MM.1S (cell line): ENCODE results near the gene DMRTB1.

ENCODE experiments used
- DNase-seq: peaks from one replicate; pipeline ENCODE4 v3.0.0-alpha.2; 2015
- H2AFZ ChIP-seq: fragments of 300-600 bp; sonication (generic); 2 replicates; pipeline ENCODE4 v1.6.0; 2016; ENCODE audit warnings: antibody characterized with exemption, low read length
- H3F3A ChIP-seq: fragments of 300-600 bp; sonication (generic); 2 replicates; pipeline ENCODE4 v1.6.1; 2016; ENCODE audit warnings: mild to moderate bottlenecking, antibody characterized with exemption, low read length, moderate library complexity, mixed read lengths; ENCODE audit not compliant: insufficient read depth
- H3K27ac ChIP-seq: fragments of 300-600 bp; sonication (generic); 2 replicates; pipeline ENCODE4 v1.5.1; 2016; ENCODE audit warnings: mild to moderate bottlenecking, low read length
- H3K27me3 ChIP-seq: fragments of 300-600 bp; sonication (generic); replicated peaks from 2 replicates; pipeline ENCODE4 v1.6.0; 2016; ENCODE audit warnings: low read length; ENCODE audit not compliant: insufficient read depth
- H3K36me3 ChIP-seq: fragments of 300-600 bp; sonication (generic); replicated peaks from 2 replicates; pipeline ENCODE4 v1.6.1; 2016; ENCODE audit warnings: mild to moderate bottlenecking, low read length, mixed read lengths; ENCODE audit not compliant: insufficient read depth
- H3K4me1 ChIP-seq: fragments of 300-600 bp; sonication (generic); 2 replicates; pipeline ENCODE4 v1.6.1; 2016; ENCODE audit warnings: low read length, mixed read lengths
- H3K4me2 ChIP-seq: fragments of 300-600 bp; sonication (generic); 2 replicates; pipeline ENCODE4 v1.6.0; 2016; ENCODE audit warnings: low read depth, low read length
- H3K4me3 ChIP-seq: fragments of 300-600 bp; sonication (generic); 2 replicates; pipeline ENCODE4 v1.5.1; 2016; ENCODE audit warnings: low read length, mixed read lengths
- H3K79me2 ChIP-seq: fragments of 300-600 bp; sonication (generic); 2 replicates; pipeline ENCODE4 v1.6.1; 2016; ENCODE audit warnings: mixed run types, low read length, mixed read lengths
- H3K9ac ChIP-seq: fragments of 300-600 bp; sonication (generic); 2 replicates; pipeline ENCODE4 v1.6.1; 2016; ENCODE audit warnings: low read length, mixed read lengths
- H3K9me2 ChIP-seq: fragments of 300-600 bp; sonication (generic); replicated peaks from 2 replicates; pipeline ENCODE4 v1.6.1; 2016; ENCODE audit warnings: mild to moderate bottlenecking, low read length, mixed read lengths; ENCODE audit not compliant: insufficient read depth
- H3K9me3 ChIP-seq: fragments of 300-600 bp; sonication (generic); replicated peaks from 2 replicates; pipeline ENCODE4 v1.6.1; 2016; ENCODE audit warnings: mild to moderate bottlenecking, low read length, mixed read lengths; ENCODE audit not compliant: insufficient read depth
- H4K20me1 ChIP-seq: fragments of 300-600 bp; sonication (generic); 2 replicates; pipeline ENCODE4 v1.6.1; 2016; ENCODE audit warnings: mild to moderate bottlenecking, low read length, moderate library complexity, mixed read lengths; ENCODE audit not compliant: insufficient read depth
- CTCF ChIP-seq: fragments of 300-600 bp; sonication (generic); IDR thresholded peaks from 2 replicates; pipeline ENCODE4 v1.5.1; 2016; ENCODE audit warnings: antibody characterized with exemption, low read length, mixed read lengths
- EZH2 ChIP-seq: fragments of 300-600 bp; sonication (generic); optimal IDR thresholded peaks from 2 replicates; pipeline ENCODE3; 2017; ENCODE audit warnings: low read depth, mild to moderate bottlenecking, antibody characterized with exemption, low read length, mixed read lengths
- EZH2phosphoT487 ChIP-seq: fragments of 300-600 bp; sonication (generic); IDR thresholded peaks from 2 replicates; pipeline ENCODE4 v1.6.1; 2018; ENCODE audit warnings: antibody characterized with exemption, low read length

Gene DMRTB1

DNA sequence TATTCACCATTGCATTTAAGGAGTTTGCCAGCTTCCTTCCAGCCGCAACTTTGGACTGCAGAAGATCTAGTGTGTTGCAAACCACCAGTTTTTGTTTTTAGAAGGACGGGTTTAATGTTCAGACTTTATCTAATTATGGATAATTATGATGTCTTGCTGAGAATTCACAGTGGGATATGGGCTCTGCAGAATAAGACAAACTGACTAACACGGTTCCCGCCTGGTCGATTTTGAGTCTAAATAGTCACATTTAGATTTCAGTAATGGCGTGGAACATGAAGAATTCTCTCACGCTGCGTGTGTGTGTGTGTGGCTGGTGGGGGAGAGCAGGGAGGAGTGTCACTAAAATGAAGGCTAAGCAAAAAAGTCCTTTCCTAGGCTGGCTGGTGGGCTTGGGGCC lies 48.5 kb upstream of the DMRTB1 start:
- Histone ChIP-seq H3K9ac (no peak overlapping the region), H3K4me3 (no peak overlapping the region), H3K9me3 (no peaks in the 10 kb centered on the region), H3K4me2 (no peak overlapping the region), H3K4me1 (no peaks in the 10 kb centered on the region), H3K36me3 (no peaks in the 10 kb centered on the region), H3F3A (no peaks in the 10 kb centered on the region), H3K27me3 (no peaks in the 10 kb centered on the region), H3K79me2 (no peaks in the 10 kb centered on the region), H2AFZ (no peak overlapping the region), H3K27ac (no peak overlapping the region), H4K20me1 (no peaks in the 10 kb centered on the region), H3K9me2 (no peaks in the 10 kb centered on the region)
- TF ChIP-seq CTCF (no peak), EZH2 (no peak), EZH2phosphoT487 (no peak)
- DNase-seq: no peak

- H4K20me1 ChIP-seq: no peaks in the 10 kb centered on the region
- DNase-seq: no peak
- no peaks in the 10 kb centered on the region for H3K36me3 ChIP-seq
- TF ChIP-seq CTCF (no peak), EZH2phosphoT487 (no peak), EZH2 (no peak)
- H2AFZ ChIP-seq: no peak overlapping the region
- no peak overlapping the region for H3K4me2 ChIP-seq
- H3K27me3 ChIP-seq: no peaks in the 10 kb centered on the region
- H3K27ac ChIP-seq: no peak overlapping the region
- H3K9me2 ChIP-seq: no peaks in the 10 kb centered on the region
- H3K4me3 ChIP-seq: no peak overlapping the region
- H3K9ac ChIP-seq: no peak overlapping the region
- H3F3A ChIP-seq: no peaks in the 10 kb centered on the region
- no peaks in the 10 kb centered on the region for H3K79me2 ChIP-seq
- no peaks in the 10 kb centered on the region for H3K4me1 ChIP-seq
- H3K9me3 ChIP-seq: no peaks in the 10 kb centered on the region
Observed at GRCh38 chr1:53411541-53412152, 47.6 kb upstream of the DMRTB1 start.

- H3K4me2 ChIP-seq: no peak overlapping the region
Observed at GRCh38 chr1:53412285-53413174, 46.7 kb upstream of the DMRTB1 start.

More at GRCh38 chr1:53412285-53413174, 46.7 kb upstream of the DMRTB1 start:
- no peaks in the 10 kb centered on the region for H3F3A ChIP-seq
- H3K27me3 ChIP-seq: no peaks in the 10 kb centered on the region
- H3K9me3 ChIP-seq: no peaks in the 10 kb centered on the region
- H2AFZ ChIP-seq: no peak overlapping the region
- H3K36me3 ChIP-seq: no peaks in the 10 kb centered on the region
- no peak for DNase-seq
- H3K4me1 ChIP-seq: no peaks in the 10 kb centered on the region
- no peak for TF ChIP-seq EZH2
- TF ChIP-seq CTCF: no peak
- no peak for TF ChIP-seq EZH2phosphoT487
- H4K20me1 ChIP-seq: no peaks in the 10 kb centered on the region
- no peaks in the 10 kb centered on the region for H3K79me2 ChIP-seq
- no peaks in the 10 kb centered on the region for H3K9me2 ChIP-seq
- H3K4me3 ChIP-seq: no peak overlapping the region
- no peak overlapping the region for H3K27ac ChIP-seq
- no peak overlapping the region for H3K9ac ChIP-seq
